Measurements from ENCODE around the gene PDGFRB. TPM values are rescaled to one million over a fixed set of nuclear protein-coding genes. Genes with fewer than 3 reads are reported as not detected.
A peak's percentile ranks its signal among the peaks of the same experiment; 100 is the strongest.

Gene PDGFRB
- total and polyA plus RNA-seq, 5 experiments from 2014 or later = 0.31 to 0.57 (median 0.48) TPM; not detected in 1

DNA sequence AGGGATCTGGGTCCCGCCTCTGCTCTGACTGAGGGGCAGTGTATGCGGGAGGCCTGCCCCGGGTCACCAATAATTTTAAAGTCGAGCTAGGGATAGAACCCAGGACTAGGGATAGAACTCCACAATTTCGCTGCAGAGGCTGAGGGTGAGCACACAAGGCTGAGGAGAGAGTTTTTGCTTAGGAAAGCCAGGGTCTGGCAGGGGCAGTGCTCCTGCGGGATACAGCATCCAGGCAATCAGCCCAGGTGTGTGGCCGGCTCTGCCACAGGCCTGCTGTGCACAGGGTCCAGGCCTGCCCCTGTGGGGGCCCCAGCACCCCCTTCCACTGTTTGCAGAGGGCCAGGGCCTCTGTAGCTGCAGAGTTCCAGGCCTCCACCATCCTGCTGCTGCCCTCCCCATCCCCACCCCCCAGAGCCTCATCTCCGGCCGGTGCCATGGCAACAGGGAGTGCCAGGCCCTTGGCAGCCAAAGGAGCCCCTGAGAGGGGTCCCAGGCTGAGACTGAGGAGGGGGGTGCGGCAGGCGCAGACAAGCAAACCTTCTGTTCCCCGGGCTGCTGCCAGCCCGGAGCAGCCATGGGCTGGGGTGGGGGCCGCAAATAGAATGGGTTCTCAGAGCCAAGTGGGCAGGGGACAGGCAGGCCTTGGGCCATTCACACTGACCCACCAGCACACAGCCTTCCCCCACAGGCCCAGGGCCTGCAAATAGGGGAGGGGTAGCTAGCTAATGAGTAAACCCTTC is 8.6 kb downstream of the PDGFRB start:
- POLR2A ChIA-PET = no interaction called here
- DNase-seq = no peak

GRCh38 chr5:150146235-150146634 is 9.4 kb downstream of the PDGFRB start:
- POLR2A ChIA-PET = no interaction called here
- no peak overlapping the region for H3K4me3 Mint-ChIP-seq
- DNase-seq (no peak), ATAC-seq (no peak)
- H3K9me3 Mint-ChIP-seq = no peaks in the 10 kb centered on the region
- H3K4me1 Mint-ChIP-seq = peaks cover 0 to 21% (median 3%) of the 10 kb centered on the region in 4 donors
- H3K36me3 Mint-ChIP-seq = no peaks in the 10 kb centered on the region
- peaks cover 0 to 3% (median 0%) of the 10 kb centered on the region in 5 donors for H3K27me3 Mint-ChIP-seq
- no peak overlapping the region for H3K27ac Mint-ChIP-seq

More for the DNA sequence above, 8.6 kb downstream of the PDGFRB start:
- H3K27ac Mint-ChIP-seq = no peak overlapping the region
- H3K9me3 Mint-ChIP-seq = no peaks in the 10 kb centered on the region
- H3K27me3 Mint-ChIP-seq = peaks cover 0 to 3% (median 0%) of the 10 kb centered on the region in 5 donors
- no peak overlapping the region for H3K4me3 Mint-ChIP-seq
- peaks cover 0 to 21% (median 2%) of the 10 kb centered on the region in 4 donors for H3K4me1 Mint-ChIP-seq
- H3K36me3 Mint-ChIP-seq = no peaks in the 10 kb centered on the region
- no peak for ATAC-seq

GRCh38 chr5:150144879-150145278 is 10.8 kb downstream of the PDGFRB start:
- POLR2A ChIA-PET = interaction anchor here (0.6 kb wide), 1 partner anchor 97 kb away, joined by 3 read pairs; no protein-coding TSS in a partner anchor

GRCh38 chr5:150144246-150144801 is 11.3 kb downstream of the PDGFRB start:
- POLR2A ChIA-PET = no interaction called here
- Mint-ChIP-seq H3K27me3 (peaks cover 0 to 3% (median 0%) of the 10 kb centered on the region in 5 donors), H3K4me3 (no peak overlapping the region), H3K4me1 (peaks cover 0 to 18% (median 3%) of the 10 kb centered on the region in 4 donors), H3K36me3 (no peaks in the 10 kb centered on the region), H3K9me3 (no peaks in the 10 kb centered on the region), H3K27ac (no peak overlapping the region)
- DNase-seq = no peak
- no peak for ATAC-seq

More at GRCh38 chr5:150144879-150145278, 10.8 kb downstream of the PDGFRB start:
- DNase-seq (no peak), ATAC-seq (no peak)
- Mint-ChIP-seq H3K36me3 (no peaks in the 10 kb centered on the region), H3K4me3 (no peak overlapping the region), H3K4me1 (peaks cover 0 to 21% (median 3%) of the 10 kb centered on the region in 4 donors), H3K9me3 (no peaks in the 10 kb centered on the region), H3K27ac (no peak overlapping the region), H3K27me3 (peaks cover 0 to 3% (median 0%) of the 10 kb centered on the region in 5 donors)

DNA sequence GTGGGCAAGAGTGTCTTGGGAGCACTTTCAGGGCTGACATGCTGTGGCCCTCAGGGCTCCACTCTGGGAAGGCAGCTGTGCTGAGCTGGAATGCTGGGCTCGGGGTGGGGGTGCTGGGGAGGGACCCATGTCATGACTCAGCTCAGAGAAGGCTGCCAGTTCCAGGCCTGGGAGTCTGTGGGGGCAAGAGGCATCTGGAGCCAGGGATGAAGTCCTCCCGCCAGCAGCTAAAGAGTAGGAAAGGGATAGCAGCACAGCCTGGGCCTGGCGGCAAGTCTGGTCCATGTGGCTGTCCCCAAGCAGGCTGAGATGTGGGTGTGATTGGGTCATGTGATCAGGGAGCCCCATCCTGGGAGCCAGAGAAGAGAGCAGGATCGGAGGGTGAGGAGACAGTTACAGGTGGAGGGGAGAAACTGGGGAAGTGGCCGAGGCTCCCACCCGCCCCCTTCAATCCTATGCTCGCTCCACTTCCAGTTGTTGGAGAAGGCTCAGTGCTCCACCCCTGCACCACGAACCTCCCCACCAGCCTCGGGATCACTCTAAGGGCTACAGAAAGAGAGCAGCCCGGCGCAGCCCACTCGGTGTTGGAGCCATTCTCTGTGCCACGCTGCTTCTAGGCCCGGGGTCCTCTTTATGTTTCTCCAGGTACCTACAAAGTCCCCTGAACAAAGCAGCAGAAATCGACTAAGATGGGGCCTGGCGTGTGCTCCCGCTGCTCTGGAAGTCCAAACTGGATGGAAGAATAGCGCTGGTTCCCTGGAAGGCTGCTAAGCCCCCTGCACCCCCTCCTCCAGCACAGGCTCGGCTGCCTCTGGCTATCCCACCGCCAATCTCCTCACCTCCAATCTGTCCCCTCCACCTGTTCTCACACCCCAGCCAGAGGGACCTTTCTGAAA is 12.0 kb downstream of the PDGFRB start:
- Mint-ChIP-seq H3K36me3 (no peaks in the 10 kb centered on the region), H3K27ac (no peak overlapping the region), H3K27me3 (peaks cover 0 to 2% (median 0%) of the 10 kb centered on the region in 5 donors), H3K4me1 (peaks cover 0 to 12% (median 3%) of the 10 kb centered on the region in 4 donors), H3K4me3 (no peak overlapping the region), H3K9me3 (no peaks in the 10 kb centered on the region)
- no peak for DNase-seq
- no peak for ATAC-seq
- POLR2A ChIA-PET = no interaction called here

GRCh38 chr5:150142959-150143349 is 12.7 kb downstream of the PDGFRB start:
- DNase-seq = no peak
- no peak for ATAC-seq

DNA sequence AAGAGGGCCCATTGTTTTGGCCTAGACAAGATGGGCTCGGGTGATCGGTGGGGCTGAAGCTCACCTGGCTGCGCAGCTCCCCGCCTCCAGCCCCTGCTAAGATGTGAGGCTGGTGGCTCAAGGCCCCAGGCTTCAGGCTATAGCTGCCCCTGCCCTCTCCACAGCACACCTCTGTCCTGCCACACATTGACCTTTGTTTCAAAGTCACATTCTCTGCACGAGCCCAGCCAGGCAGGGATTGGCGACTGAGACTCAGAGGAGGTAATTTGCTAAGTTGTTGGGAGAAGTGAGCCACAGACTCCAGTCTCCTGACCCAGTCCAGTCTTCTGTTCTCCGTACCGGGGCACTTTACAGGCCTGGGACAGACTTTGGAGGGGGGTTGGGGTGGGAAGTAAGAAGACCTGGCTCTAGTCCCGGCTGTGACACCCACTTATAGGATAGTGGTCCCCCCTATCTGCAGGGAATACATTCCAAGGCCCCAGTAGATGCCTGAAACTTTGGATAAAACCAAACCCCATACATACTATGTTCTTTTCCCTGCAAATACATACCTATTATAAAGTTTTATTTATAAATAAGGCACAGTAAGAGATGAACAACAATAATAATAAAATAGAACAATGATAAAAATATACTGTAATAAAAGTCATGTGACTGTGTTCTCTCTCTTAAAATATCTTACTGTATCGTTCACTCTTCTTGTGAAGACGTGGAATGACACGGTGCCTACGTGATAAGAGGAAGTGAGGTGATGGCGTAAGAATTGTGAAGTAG is 13.3 kb downstream of the PDGFRB start:
- peaks cover 0 to 11% (median 2%) of the 10 kb centered on the region in 4 donors for H3K4me1 Mint-ChIP-seq
- no peak overlapping the region for H3K4me3 Mint-ChIP-seq
- H3K9me3 Mint-ChIP-seq = no peaks in the 10 kb centered on the region
- H3K27me3 Mint-ChIP-seq = peaks cover 0 to 4% (median 0%) of the 10 kb centered on the region in 5 donors
- peak overlapping the region in 2 of 10 donors; percentile 13 to 26 for H3K27ac Mint-ChIP-seq
- ATAC-seq = no peak
- no peak for DNase-seq
- POLR2A ChIA-PET = no interaction called here
- no peaks in the 10 kb centered on the region for H3K36me3 Mint-ChIP-seq

More at GRCh38 chr5:150142959-150143349, 12.7 kb downstream of the PDGFRB start:
- H3K27me3 Mint-ChIP-seq = no peaks in the 10 kb centered on the region
- peak overlapping the region in 1 of 10 donors; percentile 13 for H3K27ac Mint-ChIP-seq
- peaks cover 0 to 11% (median 3%) of the 10 kb centered on the region in 4 donors for H3K4me1 Mint-ChIP-seq
- POLR2A ChIA-PET = no interaction called here
- no peaks in the 10 kb centered on the region for H3K36me3 Mint-ChIP-seq
- no peaks in the 10 kb centered on the region for H3K9me3 Mint-ChIP-seq
- H3K4me3 Mint-ChIP-seq = no peak overlapping the region

GRCh38 chr5:150141544-150142184 is 14.0 kb downstream of the PDGFRB start:
- POLR2A ChIA-PET = no interaction called here
- no peak overlapping the region for H3K4me3 Mint-ChIP-seq
- H3K36me3 Mint-ChIP-seq = no peaks in the 10 kb centered on the region
- peaks cover 0 to 4% (median 0%) of the 10 kb centered on the region in 5 donors for H3K27me3 Mint-ChIP-seq
- peak overlapping the region in 2 of 10 donors; percentile 58 to 64 for H3K27ac Mint-ChIP-seq
- peaks cover 0 to 11% (median 2%) of the 10 kb centered on the region in 4 donors for H3K4me1 Mint-ChIP-seq
- H3K9me3 Mint-ChIP-seq = no peaks in the 10 kb centered on the region
- no peak for ATAC-seq
- DNase-seq = no peak

- POLR2A ChIA-PET = no interaction called here
- H3K36me3 Mint-ChIP-seq = no peaks in the 10 kb centered on the region
- no peaks in the 10 kb centered on the region for H3K9me3 Mint-ChIP-seq
- no peak for ATAC-seq
- no peak overlapping the region for H3K27ac Mint-ChIP-seq
- H3K27me3 Mint-ChIP-seq = peaks cover 0 to 4% (median 0%) of the 10 kb centered on the region in 5 donors
- H3K4me1 Mint-ChIP-seq = peaks cover 0 to 11% (median 2%) of the 10 kb centered on the region in 4 donors
- no peak overlapping the region for H3K4me3 Mint-ChIP-seq
- DNase-seq = no peak
Measured at GRCh38 chr5:150140830-150141229, 14.8 kb downstream of the PDGFRB start.

DNA sequence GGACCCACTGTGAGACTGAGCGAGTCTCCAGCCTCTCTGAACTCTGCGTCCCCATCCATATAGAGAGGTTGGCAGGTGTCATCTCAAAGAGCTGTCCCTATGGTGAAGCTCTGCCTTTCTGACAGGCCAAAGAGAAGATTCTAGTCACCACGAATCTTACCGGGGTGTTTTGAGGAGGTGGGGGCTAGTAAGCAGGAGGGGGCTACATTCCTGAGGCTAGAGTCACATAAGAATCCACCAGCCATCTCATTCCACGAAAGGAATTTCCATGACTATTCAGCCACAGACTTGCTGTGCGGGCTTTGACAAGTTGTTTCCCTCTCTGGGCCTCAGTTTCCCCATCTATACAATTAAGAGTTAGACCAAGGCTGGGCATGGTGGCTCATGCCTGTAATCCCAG is 16.3 kb downstream of the PDGFRB start:
- Mint-ChIP-seq H3K27ac (no peak overlapping the region), H3K4me1 (peaks cover 0 to 8% (median 2%) of the 10 kb centered on the region in 4 donors), H3K4me3 (no peak overlapping the region), H3K9me3 (no peaks in the 10 kb centered on the region), H3K36me3 (no peaks in the 10 kb centered on the region), H3K27me3 (peaks cover 0 to 4% (median 0%) of the 10 kb centered on the region in 5 donors)
- POLR2A ChIA-PET = no interaction called here
- DNase-seq (no peak), ATAC-seq (no peak)

DNA sequence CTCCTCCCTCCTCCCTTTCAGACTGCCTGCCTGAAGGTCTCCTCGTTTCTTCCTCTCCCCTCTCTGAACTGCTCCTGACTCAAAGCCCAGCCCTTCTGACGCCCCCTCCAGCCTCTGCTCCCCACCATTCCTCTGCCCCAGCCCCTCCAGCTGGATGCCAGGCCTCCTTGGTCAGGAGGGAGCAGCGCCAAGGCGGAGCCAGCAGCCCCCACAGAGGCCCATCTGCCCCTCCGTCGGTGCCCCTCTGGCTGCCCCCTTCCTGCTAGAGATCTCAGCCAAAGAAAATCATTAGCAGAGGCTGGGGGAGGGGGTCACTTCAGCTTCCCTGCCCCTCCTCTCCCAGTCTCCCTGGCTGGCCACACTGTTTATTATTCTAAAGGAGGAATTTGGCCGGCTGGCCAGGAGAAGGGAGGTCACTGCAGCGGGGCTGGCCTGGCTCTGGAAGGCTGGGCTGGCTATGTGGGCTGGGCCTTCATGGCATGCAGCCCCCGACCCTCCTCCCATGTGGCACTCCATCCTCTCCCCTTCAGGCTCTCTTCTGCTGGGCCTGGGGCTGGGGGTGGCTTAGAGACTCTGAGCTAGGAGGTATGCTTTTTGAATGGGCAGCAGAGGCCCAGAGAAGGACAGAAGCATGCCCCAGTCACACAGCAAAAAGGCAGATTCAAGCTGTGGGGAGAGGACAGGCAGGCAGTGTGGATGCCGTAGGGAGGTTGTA is 16.9 kb downstream of the PDGFRB start:
- H3K4me1 Mint-ChIP-seq = peaks cover 0 to 5% (median 2%) of the 10 kb centered on the region in 4 donors
- DNase-seq (no peak), ATAC-seq (no peak)
- peaks cover 0 to 4% (median 0%) of the 10 kb centered on the region in 5 donors for H3K27me3 Mint-ChIP-seq
- POLR2A ChIA-PET = interaction anchor here (0.6 kb wide), 1 partner anchor 279 kb away, joined by 7 read pairs; no protein-coding TSS in a partner anchor
- peak overlapping the region in 2 of 10 donors; percentile 24 to 25 for H3K27ac Mint-ChIP-seq
- H3K4me3 Mint-ChIP-seq = no peak overlapping the region
- H3K9me3 Mint-ChIP-seq = no peaks in the 10 kb centered on the region
- no peaks in the 10 kb centered on the region for H3K36me3 Mint-ChIP-seq
